Left forelimb (tissue), 1 donor: ENCODE measurements around the gene CDH23.

Experiments
- DNase-seq: peaks from one replicate; pipeline ENCODE4 v3.0.0-alpha.2; 2018; ENCODE audit warnings: low spot score

CDH23 gene

GRCh38 chr10:71723311-71723710 lies 326.6 kb downstream of the CDH23 start:
- DNase-seq, result no peak

- DNase-seq, result no peak
These were observed 327.8 kb downstream of the CDH23 start for GRCh38 chr10:71724539-71724938.

GRCh38 chr10:71725249-71725648 lies 328.5 kb downstream of the CDH23 start:
- DNase-seq, result no peak

DNA sequence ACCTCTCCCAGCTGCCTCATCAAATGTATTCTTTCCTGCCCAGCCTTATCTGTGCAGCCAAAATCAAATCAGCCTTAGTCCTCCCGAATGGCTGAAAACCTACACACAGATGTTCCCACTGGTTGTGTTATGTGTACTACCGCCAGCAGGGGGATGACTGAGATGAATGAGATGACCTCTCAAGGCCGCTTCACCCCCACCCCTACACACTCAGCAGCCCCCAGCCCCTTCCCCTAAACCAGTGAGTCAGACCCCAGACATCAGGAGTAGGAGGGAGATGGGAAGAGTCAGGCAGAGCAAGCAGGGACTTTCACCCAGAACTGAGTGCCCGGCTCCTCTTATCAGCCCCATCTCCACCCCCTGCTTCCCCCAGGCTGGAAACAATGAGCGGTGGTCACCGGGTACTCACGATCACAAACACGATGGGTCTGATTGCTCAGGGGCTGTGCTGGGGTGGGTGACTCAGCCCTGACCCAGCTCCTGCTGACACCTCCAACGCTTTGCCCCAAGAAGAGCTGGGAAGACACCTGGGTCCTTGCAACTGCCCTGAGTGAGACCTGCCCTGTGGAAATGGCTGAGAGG lies 329.4 kb downstream of the CDH23 start:
- DNase-seq, result no peak

DNA sequence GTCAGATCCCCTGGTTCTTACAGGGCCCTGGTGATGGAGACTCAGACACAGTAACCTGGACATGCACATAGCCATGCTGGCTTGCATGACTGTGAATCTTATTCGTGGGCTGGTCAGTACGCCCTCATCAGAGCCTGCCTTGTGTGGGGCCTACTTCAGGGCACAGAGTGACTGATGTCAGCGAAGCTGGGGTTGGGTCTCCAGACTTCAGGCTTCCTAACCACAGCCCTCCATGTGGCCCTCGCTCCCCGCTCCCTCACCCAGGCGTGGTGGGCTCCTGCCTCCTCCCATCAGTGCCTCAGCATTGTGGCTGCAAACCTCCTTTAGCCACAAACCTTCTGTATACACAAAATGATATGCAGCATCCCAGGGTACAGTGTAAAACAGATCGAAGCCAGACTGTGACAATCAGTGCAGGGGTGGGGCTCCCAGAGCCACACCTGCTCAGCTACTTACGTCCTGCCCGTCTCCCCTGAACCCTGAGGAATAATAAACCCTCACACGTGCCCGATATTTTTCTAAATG lies 329.9 kb downstream of the CDH23 start:
- DNase-seq, result no peak

DNA sequence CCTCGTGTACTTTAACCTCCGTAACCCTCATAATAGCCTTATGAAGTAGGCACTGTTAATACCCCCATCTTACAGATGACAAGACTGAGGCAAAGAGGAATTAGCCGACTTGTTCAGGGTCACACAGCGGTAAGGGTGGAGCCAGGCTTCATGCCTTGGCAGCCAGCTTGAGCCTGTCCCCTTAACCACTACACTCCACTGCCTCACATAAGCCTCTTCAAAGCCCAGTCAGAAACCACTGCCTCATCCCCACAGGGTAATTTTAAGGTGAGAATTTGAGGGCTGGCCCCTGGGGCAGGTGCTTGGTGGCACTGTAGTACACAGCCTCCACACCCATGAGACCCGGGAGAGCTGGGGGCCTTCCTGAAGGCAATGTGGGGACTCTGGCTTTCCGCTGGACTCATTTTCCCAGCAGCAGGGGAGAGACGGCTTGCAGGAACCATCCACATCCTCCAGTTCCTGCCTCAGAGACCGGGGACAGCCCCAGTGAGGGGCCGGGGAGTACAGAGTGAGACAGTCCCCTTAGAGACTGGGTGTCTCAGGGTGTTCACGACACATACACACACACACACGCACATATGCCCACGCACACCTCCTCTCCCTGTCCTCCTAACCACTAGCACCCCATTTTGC lies 330.5 kb downstream of the CDH23 start:
- no peak for DNase-seq

GRCh38 chr10:71727738-71728737 lies 331.3 kb downstream of the CDH23 start:
- peak; percentile 75 for DNase-seq

DNA sequence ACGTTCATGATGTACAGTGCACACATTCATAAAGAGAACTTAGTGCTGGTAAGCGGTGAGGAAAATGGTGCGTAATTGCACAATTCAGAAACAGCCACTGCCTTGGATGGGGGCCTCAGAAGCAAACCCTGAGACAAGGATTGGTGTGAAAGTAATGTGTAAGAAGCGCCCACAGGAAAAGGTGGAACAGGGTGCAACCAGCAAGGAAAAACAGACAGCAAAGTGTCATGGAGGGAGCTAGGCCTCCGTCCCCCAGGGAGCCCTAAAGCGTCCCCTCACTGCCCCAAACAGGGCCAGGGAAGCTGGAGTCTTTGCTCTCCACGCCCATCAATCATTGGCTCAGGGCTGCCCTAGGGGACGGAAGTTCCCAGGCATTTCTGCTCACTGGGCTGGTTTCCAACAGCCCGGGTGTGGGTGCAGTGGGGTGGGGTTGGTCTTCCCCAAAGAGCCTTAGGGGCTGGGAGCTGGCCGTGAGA lies 332.5 kb downstream of the CDH23 start:
- no peak for DNase-seq

- DNase-seq, result no peak
These were observed 335.1 kb downstream of the CDH23 start for GRCh38 chr10:71731791-71732190.

GRCh38 chr10:71734797-71735196 lies 338.1 kb downstream of the CDH23 start:
- DNase-seq, result no peak

GRCh38 chr10:71735709-71736569 lies 339.2 kb downstream of the CDH23 start:
- no peak for DNase-seq

GRCh38 chr10:71736570-71736952 lies 339.8 kb downstream of the CDH23 start:
- DNase-seq, result no peak

DNA sequence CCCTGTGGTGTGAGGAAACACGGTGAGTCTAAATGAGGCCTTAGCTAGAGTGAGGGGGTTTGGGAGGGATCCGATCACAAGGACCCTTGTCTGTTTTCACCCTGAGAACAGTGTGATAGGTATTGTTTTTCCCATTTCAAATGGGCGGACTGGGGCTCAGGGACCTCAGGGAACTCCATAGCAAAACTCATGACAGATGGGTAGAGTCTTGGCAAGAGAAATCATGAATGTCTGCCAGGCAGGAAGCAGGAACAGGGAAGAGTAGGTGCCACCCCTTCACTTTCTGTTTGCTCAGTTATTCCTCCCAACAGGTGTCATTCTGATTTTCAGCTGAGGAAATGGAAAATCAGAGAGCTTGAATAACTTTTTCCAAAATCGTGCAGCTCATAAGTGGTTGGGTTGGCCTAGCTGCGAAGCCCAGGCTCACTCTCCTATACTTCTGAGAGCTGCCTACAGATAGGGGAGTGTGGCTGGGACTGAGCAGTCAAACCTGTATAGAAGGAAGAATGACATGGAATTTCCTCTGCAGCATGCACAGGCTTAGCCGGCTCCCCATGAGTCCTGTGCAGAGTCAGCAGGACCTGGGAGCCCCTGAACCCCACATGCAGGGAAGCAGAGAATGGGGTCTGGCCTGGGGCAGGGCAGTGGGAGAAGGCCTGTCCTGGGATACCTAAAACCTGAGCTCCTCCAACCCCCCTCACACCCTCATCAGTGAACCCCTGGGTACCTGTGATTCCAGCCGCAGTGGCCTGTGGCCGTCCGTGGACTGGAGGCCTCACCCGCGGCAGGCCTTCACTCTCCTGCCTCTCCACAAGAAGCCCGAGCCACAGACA lies 340.5 kb downstream of the CDH23 start:
- no peak for DNase-seq

DNA sequence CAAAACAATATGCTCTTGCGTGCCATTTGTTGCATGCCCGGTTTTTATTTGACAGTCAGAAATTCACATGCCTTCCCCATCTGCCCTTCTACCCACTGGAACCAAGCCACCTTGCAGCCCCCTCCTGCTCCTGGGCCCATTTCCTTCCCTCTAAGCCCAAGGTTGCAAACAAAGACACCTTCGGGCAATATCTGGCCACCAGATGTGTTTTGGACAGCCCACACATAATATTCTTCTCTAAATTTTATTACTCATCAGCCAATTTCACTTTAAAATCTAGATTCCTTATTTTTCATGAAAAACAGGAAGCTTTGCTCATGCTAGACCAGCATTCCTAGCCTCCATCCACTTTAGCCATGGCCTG lies 341.1 kb downstream of the CDH23 start:
- no peak for DNase-seq

DNA sequence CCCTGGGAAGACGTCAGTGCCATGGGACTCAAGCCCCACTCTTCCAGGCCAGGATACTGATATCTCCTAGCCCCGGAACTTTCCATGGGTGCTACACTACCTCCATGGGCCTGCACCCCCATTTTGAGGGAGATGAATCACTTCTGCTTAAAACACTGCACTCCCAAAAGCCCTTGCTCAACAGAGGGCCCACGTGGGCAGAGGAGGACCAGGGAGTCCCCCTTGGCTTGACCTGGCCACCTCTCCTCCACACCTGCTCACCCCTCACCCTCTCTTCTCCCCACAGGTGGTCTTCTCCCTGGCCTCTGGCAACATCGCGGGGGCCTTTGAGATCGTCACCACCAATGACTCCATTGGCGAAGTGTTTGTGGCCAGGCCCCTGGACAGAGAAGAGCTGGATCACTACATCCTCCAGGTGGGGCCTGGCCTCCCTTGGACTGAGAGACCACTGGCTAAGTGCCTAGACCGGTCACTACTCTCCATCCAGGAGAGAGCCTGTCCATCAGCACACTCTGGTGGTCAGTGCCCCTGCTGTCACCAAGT lies 342.7 kb downstream of the CDH23 start:
- DNase-seq, result no peak

DNA sequence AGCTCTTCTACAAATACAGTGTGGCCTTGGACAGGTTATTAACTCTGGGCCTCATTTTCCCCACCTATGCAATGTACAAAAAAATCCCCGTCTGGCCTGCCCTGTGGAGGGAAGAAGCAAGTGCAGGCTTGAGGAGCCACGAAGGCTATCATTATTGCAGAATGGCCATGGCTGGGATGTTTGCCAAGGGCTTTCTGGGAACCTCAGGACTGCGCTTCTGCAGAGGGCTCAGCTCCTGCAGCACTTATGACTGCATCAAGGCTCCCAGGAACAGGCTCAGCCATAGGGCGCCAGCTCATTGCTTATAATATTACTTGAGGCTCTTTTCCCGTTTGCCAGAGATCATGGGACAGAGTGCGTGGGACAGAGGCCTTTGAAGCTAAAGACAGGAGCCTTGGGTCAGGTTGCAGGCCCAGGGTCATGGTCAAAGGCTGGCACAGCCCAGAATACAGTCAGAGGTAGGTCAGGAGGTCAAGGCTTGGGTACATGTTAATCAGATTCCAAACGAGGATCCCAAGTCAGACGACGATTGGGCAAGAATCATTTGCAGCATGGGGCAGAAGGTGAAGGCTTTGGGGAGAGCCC lies 343.4 kb downstream of the CDH23 start:
- DNase-seq, result no peak

DNA sequence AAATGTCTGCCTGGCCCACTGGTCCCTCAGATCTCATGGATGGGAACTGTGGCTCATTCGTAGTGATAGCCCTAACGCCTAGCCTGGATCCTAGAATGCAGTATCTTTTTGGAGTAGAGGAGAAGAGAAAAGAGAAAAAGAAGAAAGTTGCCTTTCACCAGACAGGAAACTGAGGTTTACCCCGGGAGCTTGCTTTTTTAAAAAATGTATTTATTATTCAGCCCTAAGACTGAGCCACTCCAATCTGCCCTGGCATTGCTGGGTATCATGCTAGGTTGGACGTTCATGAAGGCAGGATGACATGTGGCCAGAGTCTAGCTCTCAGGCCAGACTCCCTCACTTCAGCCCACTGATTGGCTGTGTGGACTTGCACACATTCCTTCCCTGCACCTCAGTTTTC lies 344.3 kb downstream of the CDH23 start:
- DNase-seq, result no peak

DNA sequence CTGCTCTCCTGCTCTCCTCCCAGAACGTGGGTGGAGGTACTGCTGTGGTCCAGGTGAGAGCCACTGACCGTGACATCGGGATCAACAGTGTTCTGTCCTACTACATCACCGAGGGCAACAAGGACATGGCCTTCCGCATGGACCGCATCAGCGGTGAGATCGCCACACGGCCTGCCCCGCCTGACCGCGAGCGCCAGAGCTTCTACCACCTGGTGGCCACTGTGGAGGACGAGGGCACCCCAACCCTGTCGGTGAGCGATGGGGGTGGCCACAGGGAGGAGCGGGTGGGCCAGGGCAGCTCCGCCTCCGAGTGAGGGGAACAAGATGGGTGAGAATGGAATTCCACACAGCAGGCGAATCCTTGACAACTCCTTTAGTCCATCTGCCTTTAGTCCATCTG lies 345.0 kb downstream of the CDH23 start:
- no peak for DNase-seq

GRCh38 chr10:71742301-71743088 lies 345.8 kb downstream of the CDH23 start:
- no peak for DNase-seq
